H1 (cell line): Measurements from ENCODE around the gene ULK1. TPM values are rescaled to one million over a fixed set of nuclear protein-coding genes. Genes with fewer than 3 reads are reported as not detected.

ENCODE experiments used
- CHD1 ChIP-seq: IDR thresholded peaks from 2 replicates; pipeline ENCODE4 v1.6.1; 2012; ENCODE audit warnings: low read depth, low read length, improper control_type of control experiment
- SIX5 ChIP-seq: IDR thresholded peaks from 2 replicates; pipeline ENCODE4 v1.6.1; 2011; ENCODE audit warnings: mild to moderate bottlenecking, low read depth, low read length
- SRF ChIP-seq: IDR thresholded peaks from 2 replicates; pipeline ENCODE4 v1.6.1; 2011; ENCODE audit warnings: mild to moderate bottlenecking, low read depth, low read length, moderate library complexity
- polyA plus RNA-seq, 7 experiments: library from polyadenylated mRNA; depleted of rRNA in 3 of 7; stranded (reverse) in 5 of 7; unstranded in 2 of 7; fragments of >200 nt in 5 of 7; fragments of 200-250 nt in 2 of 7; gene quantifications; 1 replicate in 5 of 7; 2 replicates in 1 of 7; 4 replicates in 1 of 7; pipeline versions ENCODE4 v1.2.1 to v1.2.3, GENCODE V29; 2011 to 2013; ENCODE audit warnings: missing spikeins in 2 of 7, mixed read lengths in 2 of 7
- total RNA-seq: library from RNA; stranded (reverse); fragmentation: NEBNext Ultra II Directional; extraction: Animal tissue kit (Norgen Biotek cat#: 25700); gene quantifications from 2 replicates; pipeline ENCODE4 v1.2.1, GENCODE V29; 2021
- TF ChIP-seq, protein P1 (sequence below): fragments of 300-600 bp; sonication (generic); IDR thresholded peaks from 2 replicates; pipeline ENCODE4 v1.7.1; 2012; ENCODE audit warnings: low read length, moderate library complexity, mild to moderate bottlenecking, inconsistent platforms; ENCODE audit not compliant: insufficient replicate concordance

Gene ULK1
- total and polyA plus RNA-seq, 2 of the 8 experiments (the other 6 are each of a cell fraction or from before 2014, with no cell fraction given), result 13.0 to 44.1 TPM

DNA sequence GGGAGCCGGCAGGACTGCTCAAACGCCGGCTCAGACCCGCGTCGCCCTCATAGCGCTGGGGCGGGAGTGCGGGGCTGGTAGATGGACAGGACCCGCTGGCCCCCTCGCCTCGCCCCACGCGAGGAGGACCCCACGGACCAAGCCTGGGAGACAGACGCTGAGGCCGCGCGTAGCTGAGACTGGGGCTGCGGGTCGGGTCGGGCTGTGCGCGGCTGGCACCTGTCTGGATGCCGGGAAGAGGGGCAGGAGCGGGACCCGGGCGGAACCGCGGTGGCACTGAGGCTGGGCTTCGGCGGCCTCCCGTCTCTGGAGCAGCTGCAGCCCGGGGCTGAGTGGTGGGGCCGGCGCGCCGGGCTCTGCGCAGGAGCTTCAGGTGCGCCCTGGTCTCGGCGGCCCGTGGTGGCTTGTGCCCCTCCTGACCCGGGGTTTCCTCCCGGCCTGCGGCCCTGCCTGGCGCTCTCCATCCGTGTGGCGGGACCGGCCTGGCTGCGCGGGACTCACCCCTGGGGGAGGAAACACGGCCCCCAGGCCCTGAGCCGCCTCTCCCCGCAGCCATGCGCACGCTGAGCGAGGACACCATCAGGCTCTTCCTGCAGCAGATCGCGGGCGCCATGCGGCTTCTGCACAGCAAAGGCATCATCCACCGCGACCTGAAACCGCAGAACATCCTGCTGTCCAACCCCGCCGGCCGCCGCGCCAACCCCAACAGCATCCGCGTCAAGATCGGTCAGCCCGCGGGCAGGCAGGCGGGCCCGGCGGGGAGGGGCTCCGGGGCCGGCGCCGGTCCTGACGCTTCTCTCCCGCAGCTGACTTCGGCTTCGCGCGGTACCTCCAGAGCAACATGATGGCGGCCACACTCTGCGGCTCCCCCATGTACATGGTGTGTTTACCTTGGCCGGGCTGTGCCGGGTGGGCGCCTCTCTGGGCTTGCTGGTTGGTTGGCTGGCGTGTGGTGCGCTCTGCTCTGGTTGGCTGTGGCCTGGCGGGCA is 14.0 kb downstream of the ULK1 start (continued):
- TF ChIP-seq, protein P1, sequence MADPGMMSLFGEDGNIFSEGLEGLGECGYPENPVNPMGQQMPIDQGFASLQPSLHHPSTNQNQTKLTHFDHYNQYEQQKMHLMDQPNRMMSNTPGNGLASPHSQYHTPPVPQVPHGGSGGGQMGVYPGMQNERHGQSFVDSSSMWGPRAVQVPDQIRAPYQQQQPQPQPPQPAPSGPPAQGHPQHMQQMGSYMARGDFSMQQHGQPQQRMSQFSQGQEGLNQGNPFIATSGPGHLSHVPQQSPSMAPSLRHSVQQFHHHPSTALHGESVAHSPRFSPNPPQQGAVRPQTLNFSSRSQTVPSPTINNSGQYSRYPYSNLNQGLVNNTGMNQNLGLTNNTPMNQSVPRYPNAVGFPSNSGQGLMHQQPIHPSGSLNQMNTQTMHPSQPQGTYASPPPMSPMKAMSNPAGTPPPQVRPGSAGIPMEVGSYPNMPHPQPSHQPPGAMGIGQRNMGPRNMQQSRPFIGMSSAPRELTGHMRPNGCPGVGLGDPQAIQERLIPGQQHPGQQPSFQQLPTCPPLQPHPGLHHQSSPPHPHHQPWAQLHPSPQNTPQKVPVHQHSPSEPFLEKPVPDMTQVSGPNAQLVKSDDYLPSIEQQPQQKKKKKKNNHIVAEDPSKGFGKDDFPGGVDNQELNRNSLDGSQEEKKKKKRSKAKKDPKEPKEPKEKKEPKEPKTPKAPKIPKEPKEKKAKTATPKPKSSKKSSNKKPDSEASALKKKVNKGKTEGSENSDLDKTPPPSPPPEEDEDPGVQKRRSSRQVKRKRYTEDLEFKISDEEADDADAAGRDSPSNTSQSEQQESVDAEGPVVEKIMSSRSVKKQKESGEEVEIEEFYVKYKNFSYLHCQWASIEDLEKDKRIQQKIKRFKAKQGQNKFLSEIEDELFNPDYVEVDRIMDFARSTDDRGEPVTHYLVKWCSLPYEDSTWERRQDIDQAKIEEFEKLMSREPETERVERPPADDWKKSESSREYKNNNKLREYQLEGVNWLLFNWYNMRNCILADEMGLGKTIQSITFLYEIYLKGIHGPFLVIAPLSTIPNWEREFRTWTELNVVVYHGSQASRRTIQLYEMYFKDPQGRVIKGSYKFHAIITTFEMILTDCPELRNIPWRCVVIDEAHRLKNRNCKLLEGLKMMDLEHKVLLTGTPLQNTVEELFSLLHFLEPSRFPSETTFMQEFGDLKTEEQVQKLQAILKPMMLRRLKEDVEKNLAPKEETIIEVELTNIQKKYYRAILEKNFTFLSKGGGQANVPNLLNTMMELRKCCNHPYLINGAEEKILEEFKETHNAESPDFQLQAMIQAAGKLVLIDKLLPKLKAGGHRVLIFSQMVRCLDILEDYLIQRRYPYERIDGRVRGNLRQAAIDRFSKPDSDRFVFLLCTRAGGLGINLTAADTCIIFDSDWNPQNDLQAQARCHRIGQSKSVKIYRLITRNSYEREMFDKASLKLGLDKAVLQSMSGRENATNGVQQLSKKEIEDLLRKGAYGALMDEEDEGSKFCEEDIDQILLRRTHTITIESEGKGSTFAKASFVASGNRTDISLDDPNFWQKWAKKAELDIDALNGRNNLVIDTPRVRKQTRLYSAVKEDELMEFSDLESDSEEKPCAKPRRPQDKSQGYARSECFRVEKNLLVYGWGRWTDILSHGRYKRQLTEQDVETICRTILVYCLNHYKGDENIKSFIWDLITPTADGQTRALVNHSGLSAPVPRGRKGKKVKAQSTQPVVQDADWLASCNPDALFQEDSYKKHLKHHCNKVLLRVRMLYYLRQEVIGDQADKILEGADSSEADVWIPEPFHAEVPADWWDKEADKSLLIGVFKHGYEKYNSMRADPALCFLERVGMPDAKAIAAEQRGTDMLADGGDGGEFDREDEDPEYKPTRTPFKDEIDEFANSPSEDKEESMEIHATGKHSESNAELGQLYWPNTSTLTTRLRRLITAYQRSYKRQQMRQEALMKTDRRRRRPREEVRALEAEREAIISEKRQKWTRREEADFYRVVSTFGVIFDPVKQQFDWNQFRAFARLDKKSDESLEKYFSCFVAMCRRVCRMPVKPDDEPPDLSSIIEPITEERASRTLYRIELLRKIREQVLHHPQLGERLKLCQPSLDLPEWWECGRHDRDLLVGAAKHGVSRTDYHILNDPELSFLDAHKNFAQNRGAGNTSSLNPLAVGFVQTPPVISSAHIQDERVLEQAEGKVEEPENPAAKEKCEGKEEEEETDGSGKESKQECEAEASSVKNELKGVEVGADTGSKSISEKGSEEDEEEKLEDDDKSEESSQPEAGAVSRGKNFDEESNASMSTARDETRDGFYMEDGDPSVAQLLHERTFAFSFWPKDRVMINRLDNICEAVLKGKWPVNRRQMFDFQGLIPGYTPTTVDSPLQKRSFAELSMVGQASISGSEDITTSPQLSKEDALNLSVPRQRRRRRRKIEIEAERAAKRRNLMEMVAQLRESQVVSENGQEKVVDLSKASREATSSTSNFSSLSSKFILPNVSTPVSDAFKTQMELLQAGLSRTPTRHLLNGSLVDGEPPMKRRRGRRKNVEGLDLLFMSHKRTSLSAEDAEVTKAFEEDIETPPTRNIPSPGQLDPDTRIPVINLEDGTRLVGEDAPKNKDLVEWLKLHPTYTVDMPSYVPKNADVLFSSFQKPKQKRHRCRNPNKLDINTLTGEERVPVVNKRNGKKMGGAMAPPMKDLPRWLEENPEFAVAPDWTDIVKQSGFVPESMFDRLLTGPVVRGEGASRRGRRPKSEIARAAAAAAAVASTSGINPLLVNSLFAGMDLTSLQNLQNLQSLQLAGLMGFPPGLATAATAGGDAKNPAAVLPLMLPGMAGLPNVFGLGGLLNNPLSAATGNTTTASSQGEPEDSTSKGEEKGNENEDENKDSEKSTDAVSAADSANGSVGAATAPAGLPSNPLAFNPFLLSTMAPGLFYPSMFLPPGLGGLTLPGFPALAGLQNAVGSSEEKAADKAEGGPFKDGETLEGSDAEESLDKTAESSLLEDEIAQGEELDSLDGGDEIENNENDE, result no peak
- TF ChIP-seq SIX5 (no peak), SRF (no peak), CHD1 (no peak)
